22Rv1 (cell line): ENCODE measurements around the gene TTC38.

Source experiments
- ZFX ChIP-seq: fragments of 450-650 bp; IDR thresholded peaks from 2 replicates; pipeline ENCODE4 v1.6.1; 2017; ENCODE audit warnings: antibody characterized with exemption, borderline replicate concordance
- TF ChIP-seq, protein P1 (sequence below): fragments of 450-650 bp; IDR thresholded peaks from 2 replicates; pipeline ENCODE4 v1.5.1; 2017; ENCODE audit warnings: mild to moderate bottlenecking

DNA sequence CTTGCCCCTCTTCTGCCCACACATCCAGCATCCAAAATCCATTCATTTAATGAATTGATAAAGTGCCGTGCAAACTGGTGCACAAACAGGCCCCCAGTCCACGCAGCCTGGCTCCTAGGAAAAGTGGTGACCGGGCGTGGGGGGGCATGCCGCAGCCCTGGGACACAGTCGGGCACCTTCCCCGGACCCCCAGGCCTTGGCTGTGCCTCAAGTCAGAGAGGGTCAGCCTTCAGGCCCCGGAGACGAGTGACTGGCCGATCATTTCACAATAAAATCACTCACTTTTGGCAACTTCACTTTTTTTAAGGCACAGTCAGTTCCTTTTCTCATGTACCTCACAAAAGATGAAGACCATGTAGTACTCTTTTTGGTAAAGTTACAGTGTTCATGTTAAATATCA is 25.7 kb upstream of the TTC38 start:
- TF ChIP-seq, protein P1, sequence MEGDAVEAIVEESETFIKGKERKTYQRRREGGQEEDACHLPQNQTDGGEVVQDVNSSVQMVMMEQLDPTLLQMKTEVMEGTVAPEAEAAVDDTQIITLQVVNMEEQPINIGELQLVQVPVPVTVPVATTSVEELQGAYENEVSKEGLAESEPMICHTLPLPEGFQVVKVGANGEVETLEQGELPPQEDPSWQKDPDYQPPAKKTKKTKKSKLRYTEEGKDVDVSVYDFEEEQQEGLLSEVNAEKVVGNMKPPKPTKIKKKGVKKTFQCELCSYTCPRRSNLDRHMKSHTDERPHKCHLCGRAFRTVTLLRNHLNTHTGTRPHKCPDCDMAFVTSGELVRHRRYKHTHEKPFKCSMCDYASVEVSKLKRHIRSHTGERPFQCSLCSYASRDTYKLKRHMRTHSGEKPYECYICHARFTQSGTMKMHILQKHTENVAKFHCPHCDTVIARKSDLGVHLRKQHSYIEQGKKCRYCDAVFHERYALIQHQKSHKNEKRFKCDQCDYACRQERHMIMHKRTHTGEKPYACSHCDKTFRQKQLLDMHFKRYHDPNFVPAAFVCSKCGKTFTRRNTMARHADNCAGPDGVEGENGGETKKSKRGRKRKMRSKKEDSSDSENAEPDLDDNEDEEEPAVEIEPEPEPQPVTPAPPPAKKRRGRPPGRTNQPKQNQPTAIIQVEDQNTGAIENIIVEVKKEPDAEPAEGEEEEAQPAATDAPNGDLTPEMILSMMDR, result no peak
- TF ChIP-seq ZFX, result no peak
